Muscle of arm (tissue), 12 donors: Measurements from ENCODE around the gene SLC26A6. TPM values are rescaled to one million over a fixed set of nuclear protein-coding genes. Genes with fewer than 3 reads are reported as not detected.
A peak's percentile ranks its signal among the peaks of the same experiment; 100 is the strongest.

ENCODE experiments used
- DNase-seq: peaks from one replicate; pipeline ENCODE4 v3.0.0-alpha.2; 2013
- polyA plus RNA-seq, 12 donors: library from polyadenylated mRNA; unstranded; fragments of 120-200 nt; gene quantifications; one replicate each; pipeline ENCODE4 v1.2.1, GENCODE V29; 2013; ENCODE audit not compliant: insufficient read length in 12 of 12

The SLC26A6 gene
- polyA plus RNA-seq, 12 donors, result 6.9 to 46.2 (median 8.5) TPM; not detected in 1

- DNase-seq, result no peak
Measured at GRCh38 chr3:48633256-48633655, 2.0 kb downstream of the SLC26A6 start.

- DNase-seq, result no peak
Measured at GRCh38 chr3:48631516-48632448, 3.5 kb downstream of the SLC26A6 start.

GRCh38 chr3:48630833-48631232 is 4.4 kb downstream of the SLC26A6 start:
- DNase-seq, result no peak

DNA sequence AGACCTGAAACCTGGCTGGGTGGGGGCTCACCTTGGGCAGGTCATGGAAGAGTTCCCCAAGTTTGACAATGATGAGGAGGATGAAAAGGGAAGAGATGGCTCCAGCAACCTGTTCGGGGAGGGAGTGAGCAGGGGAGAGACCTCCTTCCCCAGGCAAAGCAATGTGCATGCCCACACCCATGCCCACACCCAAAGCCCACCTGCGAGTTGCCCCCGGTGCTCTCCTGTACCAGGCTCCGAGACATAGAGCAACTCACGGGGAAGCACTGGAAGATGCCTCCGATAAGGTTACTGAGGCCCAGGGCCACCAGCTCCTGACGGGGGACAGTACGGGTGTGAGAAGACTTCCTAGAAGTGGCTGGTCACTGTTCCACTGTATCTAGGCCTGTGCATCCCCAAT is 4.9 kb downstream of the SLC26A6 start:
- DNase-seq, result no peak

- DNase-seq, result no peak
Measured at GRCh38 chr3:48629894-48630293, 5.4 kb downstream of the SLC26A6 start.

- DNase-seq, result no peak
Measured at GRCh38 chr3:48628277-48629017, 6.8 kb downstream of the SLC26A6 start.

- DNase-seq, result no peak
Measured at GRCh38 chr3:48625600-48625999, 9.7 kb downstream of the SLC26A6 start.

DNA sequence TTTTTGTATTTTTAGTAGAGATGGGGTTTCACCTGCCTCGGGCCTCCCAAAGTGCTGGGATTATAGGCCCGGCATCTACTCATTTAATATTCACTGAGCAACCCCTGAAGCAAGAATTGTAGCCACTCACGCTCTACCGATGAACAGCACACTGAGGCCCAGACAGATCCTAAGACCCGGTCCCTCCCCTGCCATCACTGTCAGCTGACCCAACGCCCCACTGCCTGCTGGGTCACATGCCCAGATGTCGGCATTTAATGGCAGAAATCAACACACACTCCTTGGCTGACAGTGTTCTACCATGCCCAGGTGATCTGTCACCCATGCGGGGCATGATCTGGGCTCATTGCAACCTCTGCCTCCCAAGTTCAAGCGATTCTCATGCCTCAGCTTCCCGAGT is 10.5 kb downstream of the SLC26A6 start:
- DNase-seq, result no peak

DNA sequence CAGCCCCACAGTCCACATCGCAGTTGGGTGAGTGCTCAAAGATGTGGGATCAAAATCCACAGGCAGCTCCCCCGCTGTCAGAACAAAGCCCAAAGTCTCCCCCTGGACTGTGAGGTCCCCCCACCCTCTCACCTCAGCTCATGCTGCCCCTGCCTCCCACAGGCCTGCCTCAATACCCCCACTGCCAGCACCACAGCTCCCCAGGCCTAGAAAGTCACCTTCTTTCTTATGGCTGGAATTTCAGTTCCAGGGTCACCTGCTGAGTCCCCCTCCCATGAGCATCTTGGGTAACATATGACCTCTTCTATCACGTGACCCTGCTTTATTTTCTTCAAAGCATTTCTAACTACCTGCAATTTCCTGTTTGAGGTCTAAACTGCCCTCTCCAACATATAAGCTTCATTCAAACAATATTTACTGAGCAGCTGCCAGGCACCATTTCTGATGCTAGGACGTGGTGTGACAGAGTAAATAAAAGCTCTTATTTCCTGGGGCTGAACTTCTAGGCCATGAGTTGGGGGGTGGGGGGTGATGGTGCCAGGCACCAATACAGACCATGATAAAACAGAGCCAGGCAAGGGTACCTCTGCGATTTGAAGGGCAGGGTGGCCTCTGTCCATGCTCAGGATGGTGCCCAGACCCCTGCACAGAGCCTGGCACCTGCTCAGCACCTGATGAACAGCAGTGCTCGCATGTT is 11.3 kb downstream of the SLC26A6 start:
- DNase-seq, result no peak

DNA sequence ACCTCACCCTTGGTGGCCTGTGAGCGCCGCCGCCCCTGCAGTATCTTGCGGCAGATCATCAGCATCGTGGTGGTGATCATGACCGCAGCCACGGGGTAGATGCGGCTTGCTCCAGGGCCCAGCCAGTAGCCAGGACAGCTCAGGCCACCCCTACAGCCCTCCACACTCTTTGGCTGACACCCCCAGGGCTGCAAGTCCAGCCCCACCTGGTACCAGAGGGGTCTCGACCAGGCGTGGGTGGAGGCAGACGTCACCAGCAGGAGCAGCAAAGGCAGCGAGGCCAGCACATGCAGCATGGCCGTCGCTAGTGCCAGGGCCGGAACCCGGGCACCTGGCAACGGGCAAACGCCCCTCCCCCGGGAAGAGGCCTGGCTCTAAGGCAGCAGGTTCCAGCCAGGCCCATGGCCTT is 13.8 kb downstream of the SLC26A6 start, which contains the start of gene TMEM89:
Gene TMEM89 (minus strand): TSS at position 309 of the 409 bp plus-strand sequence. CDS start 13 bp downstream, at position 296.
- no peak for DNase-seq

DNA sequence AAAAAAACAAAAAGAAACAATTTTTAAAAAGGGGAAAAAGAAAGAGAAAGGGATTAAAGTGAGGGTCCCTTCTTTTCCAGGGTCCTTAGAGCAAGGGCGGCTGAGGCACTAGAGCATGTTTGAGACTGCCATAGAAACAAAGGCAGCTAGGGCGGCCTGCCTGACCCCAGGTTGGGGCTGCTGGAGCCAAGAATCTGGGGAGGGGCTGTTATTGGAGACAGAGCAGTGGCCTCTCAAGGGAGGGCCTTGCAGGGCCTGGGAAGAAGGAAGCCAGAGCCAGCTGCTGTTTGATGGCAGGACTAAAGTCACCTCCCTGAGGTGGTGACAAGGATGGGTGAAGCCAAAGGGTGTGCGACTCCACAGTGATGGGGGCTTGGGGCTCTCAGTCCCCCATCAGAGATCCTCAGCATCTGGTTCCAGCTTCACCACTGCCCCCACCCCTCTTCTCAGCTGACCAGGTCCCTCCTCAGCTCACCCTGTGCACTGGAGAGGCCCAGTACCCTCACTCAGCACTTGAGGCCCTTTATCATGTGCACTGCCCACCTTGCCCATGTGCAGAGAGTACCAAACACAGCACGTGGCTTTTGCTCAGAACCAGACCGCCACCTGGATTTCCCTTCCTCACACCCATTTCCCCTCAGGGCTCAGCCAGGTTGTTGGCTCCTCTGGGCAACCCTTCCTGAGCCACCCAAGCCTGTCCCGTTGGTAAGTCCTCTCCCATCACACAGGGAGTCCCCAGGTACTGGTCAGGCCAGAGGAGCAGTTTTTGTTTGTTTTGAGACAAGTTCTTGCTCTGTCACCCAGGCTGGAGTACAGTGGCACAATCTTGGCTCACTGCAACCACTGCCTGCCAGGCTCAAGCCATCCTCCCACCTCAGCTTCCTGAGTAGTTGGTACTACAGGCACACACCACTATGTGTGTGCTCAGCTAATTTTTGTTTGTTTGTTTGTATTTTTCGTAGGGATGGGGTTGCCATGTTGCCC is 15.4 kb downstream of the SLC26A6 start:
- DNase-seq, result no peak

DNA sequence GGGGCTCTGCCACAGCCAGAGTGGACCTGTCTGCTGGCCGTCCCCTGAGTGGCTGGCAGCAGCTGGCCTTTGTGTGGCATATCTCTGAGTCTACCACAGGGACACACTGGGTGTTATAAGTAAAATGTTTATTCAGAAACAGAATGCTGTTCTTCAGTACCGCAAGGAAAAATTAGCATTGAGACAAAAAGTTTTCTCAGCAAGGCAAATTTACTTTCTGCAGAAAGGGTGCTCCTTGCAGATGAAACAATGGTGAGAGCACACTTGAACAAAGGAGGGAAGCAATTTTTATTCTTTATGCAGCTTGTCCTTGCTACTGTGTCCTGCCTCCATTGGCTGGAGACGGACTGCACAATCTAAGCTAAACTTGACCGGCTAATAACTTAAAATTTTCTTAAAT is 17.7 kb downstream of the SLC26A6 start:
- DNase-seq, result no peak

DNA sequence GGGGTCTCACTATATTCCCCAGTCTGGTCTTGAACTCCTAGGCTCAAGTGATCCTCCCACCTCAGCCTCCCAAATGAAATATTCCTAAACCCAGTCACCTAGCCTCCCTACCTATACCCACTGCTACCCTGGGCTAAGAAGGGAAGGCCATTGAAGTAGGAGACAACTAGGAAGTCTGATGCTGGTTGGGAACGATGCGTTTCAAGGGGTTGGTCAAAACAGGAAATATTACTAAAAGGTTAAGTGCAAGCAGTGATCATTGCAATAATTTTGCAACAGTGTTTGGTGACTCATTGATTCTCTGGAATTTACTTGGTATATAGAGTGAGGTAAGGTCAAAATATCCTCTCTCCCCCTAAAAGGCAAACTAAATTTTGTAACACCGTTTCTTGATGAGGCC is 21.2 kb downstream of the SLC26A6 start:
- no peak for DNase-seq

GRCh38 chr3:48612309-48612708 is 23.0 kb downstream of the SLC26A6 start:
- DNase-seq, result no peak

GRCh38 chr3:48609088-48610005 is 25.9 kb downstream of the SLC26A6 start, which contains the start of gene UQCRC1:
UQCRC1 (minus strand) TSS chr3:48609646; CDS start chr3:48609620, 26 bp downstream.
- DNase-seq, result peak; percentile 96

- DNase-seq, result no peak
Measured at GRCh38 chr3:48607519-48607918, 27.7 kb downstream of the SLC26A6 start.

DNA sequence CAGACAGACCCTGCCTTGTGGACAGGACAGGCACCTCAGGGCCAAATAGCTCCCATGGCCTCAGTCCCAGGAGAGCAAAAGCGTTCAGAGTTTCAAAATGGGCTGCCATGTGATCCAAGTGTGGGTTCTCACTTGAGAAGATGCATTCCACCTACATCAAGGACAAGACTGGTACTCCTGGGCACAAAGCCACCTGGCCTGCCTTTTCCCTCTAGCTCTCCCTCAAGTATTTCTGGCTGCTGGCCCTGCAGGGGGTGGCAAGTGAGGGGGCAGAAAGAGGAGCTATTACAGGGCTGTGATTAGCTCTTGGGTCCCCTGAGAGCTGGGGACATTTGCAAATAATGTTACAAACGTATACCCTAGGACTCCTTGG is 33.7 kb downstream of the SLC26A6 start:
- DNase-seq, result no peak

GRCh38 chr3:48600711-48601621 is 34.3 kb downstream of the SLC26A6 start:
- DNase-seq, result no peak
